Thoracic aorta (tissue), 2 donors: ENCODE data around the gene CNTNAP4. TPM values are rescaled to one million over a fixed set of nuclear protein-coding genes. Genes with fewer than 3 reads are reported as not detected.

Experiments used
- ATAC-seq: fragments of 150-250 bp; one replicate; pipeline ENCODE4 v1.8.0; 2017; ENCODE audit warnings: low read depth; ENCODE audit not compliant: insufficient number of reproducible peaks, low FRiP score
- DNase-seq: peaks from one replicate; pipeline ENCODE4 v3.0.0-alpha.2; 2020; ENCODE audit warnings: low spot score
- H3K27ac ChIP-seq, 2 donors: fragments of 200-600 bp; sonication (generic); 1 replicate in 1 of 2; 2 replicates in 1 of 2; pipeline ENCODE4 v1.5.1; 2016; ENCODE audit warnings: mild to moderate bottlenecking in 2 of 2, moderate library complexity in 2 of 2
- H3K27me3 ChIP-seq: fragments of 200-600 bp; sonication (generic); replicated peaks from 2 replicates; pipeline ENCODE4 v1.6.0; 2016; ENCODE audit warnings: mild to moderate bottlenecking; ENCODE audit not compliant: insufficient read depth
- H3K36me3 ChIP-seq: fragments of 200-600 bp; sonication (generic); one replicate; pipeline ENCODE4 v1.5.1; 2016
- H3K4me1 ChIP-seq, 2 donors: fragments of 200-600 bp; sonication (generic); 1 replicate in 1 of 2; 2 replicates in 1 of 2; pipeline versions ENCODE4 v1.5.1 to v1.6.0; 2016; ENCODE audit warnings: low read depth in 2 of 2, mild to moderate bottlenecking in 1 of 2; ENCODE audit not compliant: control insufficient read depth in 1 of 2
- H3K4me3 ChIP-seq: fragments of 200-600 bp; sonication (generic); 2 replicates; pipeline ENCODE4 v1.5.1; 2016; ENCODE audit warnings: mild to moderate bottlenecking
- H3K9me3 ChIP-seq: fragments of 200-600 bp; sonication (generic); 2 replicates; pipeline ENCODE4 v1.5.1; 2016
- CTCF ChIP-seq: fragments of 200-600 bp; sonication (generic); IDR thresholded peaks from one replicate; pipeline ENCODE4 v1.5.1; 2019; ENCODE audit warnings: antibody characterized with exemption
- total RNA-seq, 2 donors: library from RNA; depleted of rRNA; stranded (reverse); fragments of >200 nt; gene quantifications; one replicate each; pipeline versions ENCODE4 v1.1.0 to v1.2.3, GENCODE V29; 2016

The CNTNAP4 gene
- total RNA-seq, 2 donors from 2014 or later, result not detected

GRCh38 chr16:76373998-76374397 is 96.8 kb downstream of the CNTNAP4 start:
- no peaks in the 10 kb centered on the region for H3K4me1 ChIP-seq
- H3K27me3 ChIP-seq, result no peaks in the 10 kb centered on the region
- TF ChIP-seq CTCF, result no peak
- H3K4me3 ChIP-seq, result no peak overlapping the region
- no peaks in the 10 kb centered on the region for H3K9me3 ChIP-seq
- H3K27ac ChIP-seq, result no peak overlapping the region
- ATAC-seq, result no peak
- no peaks in the 10 kb centered on the region for H3K36me3 ChIP-seq
- no peak for DNase-seq

- no peak for DNase-seq
Observed at GRCh38 chr16:76376988-76377387, 99.8 kb downstream of the CNTNAP4 start.

GRCh38 chr16:76378020-76378419 is 100.8 kb downstream of the CNTNAP4 start:
- TF ChIP-seq CTCF, result no peak
- no peak for ATAC-seq

More at GRCh38 chr16:76376988-76377387, 99.8 kb downstream of the CNTNAP4 start:
- H3K27ac ChIP-seq, result no peak overlapping the region
- H3K4me1 ChIP-seq, result no peaks in the 10 kb centered on the region
- no peaks in the 10 kb centered on the region for H3K27me3 ChIP-seq
- ATAC-seq, result no peak
- H3K9me3 ChIP-seq, result no peaks in the 10 kb centered on the region
- no peak overlapping the region for H3K4me3 ChIP-seq
- TF ChIP-seq CTCF, result no peak
- H3K36me3 ChIP-seq, result no peaks in the 10 kb centered on the region

GRCh38 chr16:76381096-76381495 is 103.9 kb downstream of the CNTNAP4 start:
- Histone ChIP-seq H3K4me1 (no peaks in the 10 kb centered on the region), H3K27ac (no peak overlapping the region), H3K9me3 (no peaks in the 10 kb centered on the region), H3K4me3 (no peak overlapping the region), H3K27me3 (no peaks in the 10 kb centered on the region), H3K36me3 (no peaks in the 10 kb centered on the region)
- TF ChIP-seq CTCF, result no peak
- ATAC-seq (no peak), DNase-seq (no peak)

More at GRCh38 chr16:76378020-76378419, 100.8 kb downstream of the CNTNAP4 start:
- Histone ChIP-seq H3K27me3 (no peaks in the 10 kb centered on the region), H3K4me3 (no peak overlapping the region), H3K4me1 (no peaks in the 10 kb centered on the region), H3K36me3 (no peaks in the 10 kb centered on the region), H3K9me3 (no peaks in the 10 kb centered on the region), H3K27ac (no peak overlapping the region)
- DNase-seq, result no peak

GRCh38 chr16:76385601-76386230 is 108.5 kb downstream of the CNTNAP4 start:
- TF ChIP-seq CTCF, result no peak
- no peaks in the 10 kb centered on the region for H3K27me3 ChIP-seq
- H3K36me3 ChIP-seq, result no peaks in the 10 kb centered on the region
- no peaks in the 10 kb centered on the region for H3K4me1 ChIP-seq
- H3K9me3 ChIP-seq, result no peaks in the 10 kb centered on the region
- H3K4me3 ChIP-seq, result no peak overlapping the region
- H3K27ac ChIP-seq, result no peak overlapping the region
- DNase-seq (no peak), ATAC-seq (no peak)
